ENCODE measurements around the gene KPNB1.

Gene KPNB1

DNA sequence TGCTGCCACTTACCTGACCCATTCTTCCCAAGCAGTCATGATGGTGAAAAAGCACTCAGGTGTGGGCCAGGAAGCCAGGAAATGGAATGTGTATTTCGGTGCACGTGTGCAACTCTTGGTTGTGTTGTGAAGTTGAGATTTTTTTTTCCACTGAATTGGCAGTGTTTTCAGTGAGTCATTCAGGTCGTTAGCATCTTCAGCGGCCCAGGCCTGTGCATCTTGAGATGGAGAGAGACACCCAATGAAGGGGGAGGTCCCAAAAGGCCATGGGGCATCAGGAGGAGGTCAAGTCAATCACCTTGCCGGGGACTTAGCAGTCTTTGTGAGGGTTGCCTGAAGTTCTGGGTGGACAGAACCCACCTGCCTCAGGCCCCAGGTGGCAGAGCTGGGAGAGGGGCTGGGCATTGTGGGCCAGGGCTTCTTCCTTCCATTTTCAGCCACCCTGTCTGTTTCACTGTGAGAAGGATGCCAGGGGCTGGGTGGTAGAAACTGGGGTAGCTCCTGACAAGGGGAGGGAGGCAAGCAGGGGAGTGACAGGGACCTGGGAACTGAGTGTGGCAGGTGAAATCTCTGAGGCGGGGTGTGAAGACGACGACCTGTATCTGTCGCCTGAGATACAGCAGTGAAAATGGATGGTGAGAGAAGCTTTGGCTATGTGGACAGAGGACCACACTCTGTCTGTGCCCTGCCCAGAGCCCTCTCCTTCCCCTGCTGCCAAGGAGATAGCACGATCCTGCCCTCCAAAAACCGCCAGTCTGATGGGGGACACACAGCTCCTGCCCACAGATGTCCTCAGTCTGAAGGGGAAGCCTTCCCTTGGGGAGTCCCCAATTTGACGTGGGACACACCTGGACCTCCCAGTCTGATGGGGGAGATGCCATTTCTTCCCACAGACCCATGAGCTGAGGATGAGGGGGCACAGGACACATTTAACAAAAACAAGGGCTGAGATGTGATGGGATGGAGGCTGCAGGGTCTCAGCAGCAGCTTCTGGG, 56.1 kb downstream of the KPNB1 start:
- H3K4me3 ChIP-seq (ENCODE audit: low read length) = no peak overlapping the region
- no peak for DNase-seq (ENCODE audit: low read depth, low spot score)

DNA sequence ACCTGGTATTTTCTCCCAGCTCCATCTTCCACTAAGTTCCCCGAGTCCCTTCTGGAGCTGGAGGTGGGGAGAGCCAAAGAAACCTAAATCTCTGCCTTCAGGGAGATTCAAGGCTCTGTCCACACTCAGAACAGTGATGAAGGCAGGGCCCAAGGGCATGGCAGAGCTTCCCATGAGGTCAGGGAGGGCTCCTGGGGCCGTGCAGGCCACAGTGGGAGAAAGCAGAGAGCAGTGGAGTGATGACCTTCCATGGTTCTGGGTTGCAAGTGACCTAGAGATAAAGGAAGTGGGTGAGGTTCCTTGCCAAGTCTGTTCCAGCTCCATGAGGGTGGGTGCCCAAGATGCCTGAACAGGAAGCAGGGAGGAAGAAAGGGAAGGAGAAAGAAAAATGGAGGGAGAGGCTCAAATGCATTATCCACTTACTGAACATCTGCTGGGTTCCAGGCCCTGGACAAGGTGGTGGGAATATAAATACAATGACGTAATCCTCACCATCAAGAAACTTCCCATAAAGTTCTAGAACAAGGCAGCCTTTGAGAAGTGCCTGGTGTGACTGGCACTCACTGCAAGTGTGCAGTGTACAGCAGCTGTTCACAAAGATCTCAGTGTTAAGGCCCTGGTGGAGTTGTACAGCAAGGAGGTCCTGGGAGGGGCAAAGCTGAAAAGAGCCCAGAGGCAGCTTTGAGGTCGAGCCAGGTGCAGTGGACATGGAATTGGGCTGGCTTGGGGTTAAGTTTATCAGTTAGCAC, 57.5 kb downstream of the KPNB1 start:
- no peak for DNase-seq (ENCODE audit: low read depth, low spot score)

DNA sequence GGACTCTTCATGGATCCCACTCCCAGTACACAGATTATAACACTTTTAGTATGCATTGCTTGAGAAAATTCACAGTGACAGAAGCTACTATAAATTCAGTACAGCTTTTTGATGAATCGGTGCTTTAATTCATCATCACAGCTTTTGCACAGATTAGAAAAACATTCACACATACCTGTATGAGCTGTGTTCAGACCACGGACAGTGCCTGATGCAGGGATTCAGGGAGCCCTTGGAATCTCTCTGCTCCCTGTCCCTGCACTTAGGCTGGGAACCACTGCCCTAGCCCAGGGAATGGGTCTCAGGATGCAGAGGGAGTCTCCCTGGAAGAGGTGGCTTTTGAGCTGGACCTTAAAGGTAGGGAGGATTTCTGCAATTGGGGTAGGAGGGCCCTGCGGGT, 58.2 kb downstream of the KPNB1 start:
- H3K4me3 ChIP-seq (ENCODE audit: low read length) = no peak overlapping the region
- DNase-seq (ENCODE audit: low read depth, low spot score) = no peak

More for the DNA sequence above, 57.5 kb downstream of the KPNB1 start:
- no peak overlapping the region for H3K4me3 ChIP-seq (ENCODE audit: low read length)

DNA sequence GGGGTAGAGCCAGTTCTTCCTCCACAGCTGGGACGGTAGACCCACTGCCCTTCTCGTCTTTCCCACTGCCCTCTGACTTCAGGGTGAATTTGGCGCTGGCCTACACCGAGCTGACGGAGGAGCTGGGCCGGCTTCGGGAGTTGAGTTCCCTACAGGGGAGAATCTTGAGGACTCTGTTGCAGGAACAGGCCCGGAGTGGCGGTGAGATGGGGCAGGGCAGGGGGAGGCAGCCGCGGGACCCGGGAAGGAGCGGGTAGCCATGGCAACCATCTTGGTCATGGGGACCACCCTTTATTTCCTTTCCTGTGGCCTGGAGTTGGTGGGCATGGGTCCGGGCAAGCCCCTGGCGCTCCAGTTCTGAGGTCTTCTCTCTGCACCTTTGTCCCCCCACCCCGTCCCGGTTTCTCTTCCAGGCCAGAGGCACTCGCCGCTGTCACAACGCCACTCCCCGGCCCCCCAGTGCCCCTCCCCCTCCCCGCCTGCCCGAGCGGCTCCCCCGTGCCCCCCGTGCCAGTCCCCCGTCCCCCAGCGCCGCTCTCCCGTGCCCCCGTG, 58.7 kb downstream of the KPNB1 start:
- no peak overlapping the region for H3K4me3 ChIP-seq (ENCODE audit: low read length)
- no peak for DNase-seq (ENCODE audit: low read depth, low spot score)

DNA sequence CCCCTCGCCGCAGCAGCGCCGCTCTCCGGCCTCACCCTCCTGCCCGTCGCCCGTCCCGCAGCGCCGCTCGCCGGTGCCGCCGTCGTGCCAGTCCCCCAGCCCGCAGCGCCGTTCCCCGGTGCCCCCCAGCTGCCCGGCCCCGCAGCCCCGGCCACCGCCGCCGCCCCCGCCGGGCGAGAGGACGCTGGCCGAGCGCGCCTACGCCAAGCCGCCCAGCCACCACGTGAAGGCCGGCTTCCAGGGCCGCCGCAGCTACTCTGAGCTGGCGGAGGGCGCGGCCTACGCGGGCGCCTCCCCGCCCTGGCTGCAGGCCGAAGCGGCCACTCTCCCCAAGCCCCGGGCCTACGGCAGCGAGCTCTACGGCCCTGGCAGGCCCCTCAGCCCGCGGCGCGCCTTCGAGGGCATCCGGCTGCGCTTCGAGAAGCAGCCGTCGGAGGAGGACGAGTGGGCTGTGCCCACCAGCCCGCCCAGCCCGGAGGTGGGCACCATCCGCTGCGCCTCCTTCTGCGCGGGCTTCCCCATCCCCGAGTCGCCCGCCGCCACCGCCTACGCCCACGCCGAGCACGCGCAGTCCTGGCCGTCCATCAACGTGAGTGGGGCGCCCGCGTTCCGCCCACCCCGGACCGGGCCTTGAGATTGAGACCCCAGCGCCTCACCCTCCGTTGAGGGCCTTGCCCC, 59.3 kb downstream of the KPNB1 start:
- H3K4me3 ChIP-seq (ENCODE audit: low read length) = no peak overlapping the region
- no peak for DNase-seq (ENCODE audit: low read depth, low spot score)

DNA sequence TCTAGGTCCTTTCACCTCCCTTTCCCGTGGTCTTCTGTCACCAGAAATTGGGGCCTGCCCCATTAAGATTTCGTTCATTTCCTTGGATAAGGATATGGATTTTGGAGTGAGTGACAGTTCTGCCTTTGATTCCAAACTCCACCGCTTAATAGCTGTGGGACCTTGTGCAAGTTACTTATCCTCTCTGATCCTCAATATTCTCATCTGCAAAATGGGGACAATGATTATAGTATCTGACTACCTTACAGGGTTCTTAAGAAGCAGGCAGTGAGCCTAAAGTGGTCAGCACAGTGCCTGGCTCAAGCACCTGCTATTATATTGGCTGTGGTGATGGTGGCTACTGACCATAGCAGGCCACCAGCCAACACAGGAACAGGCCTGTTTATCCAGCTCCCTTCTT, 59.9 kb downstream of the KPNB1 start:
- no peak overlapping the region for H3K4me3 ChIP-seq (ENCODE audit: low read length)
- DNase-seq (ENCODE audit: low read depth, low spot score) = no peak

DNA sequence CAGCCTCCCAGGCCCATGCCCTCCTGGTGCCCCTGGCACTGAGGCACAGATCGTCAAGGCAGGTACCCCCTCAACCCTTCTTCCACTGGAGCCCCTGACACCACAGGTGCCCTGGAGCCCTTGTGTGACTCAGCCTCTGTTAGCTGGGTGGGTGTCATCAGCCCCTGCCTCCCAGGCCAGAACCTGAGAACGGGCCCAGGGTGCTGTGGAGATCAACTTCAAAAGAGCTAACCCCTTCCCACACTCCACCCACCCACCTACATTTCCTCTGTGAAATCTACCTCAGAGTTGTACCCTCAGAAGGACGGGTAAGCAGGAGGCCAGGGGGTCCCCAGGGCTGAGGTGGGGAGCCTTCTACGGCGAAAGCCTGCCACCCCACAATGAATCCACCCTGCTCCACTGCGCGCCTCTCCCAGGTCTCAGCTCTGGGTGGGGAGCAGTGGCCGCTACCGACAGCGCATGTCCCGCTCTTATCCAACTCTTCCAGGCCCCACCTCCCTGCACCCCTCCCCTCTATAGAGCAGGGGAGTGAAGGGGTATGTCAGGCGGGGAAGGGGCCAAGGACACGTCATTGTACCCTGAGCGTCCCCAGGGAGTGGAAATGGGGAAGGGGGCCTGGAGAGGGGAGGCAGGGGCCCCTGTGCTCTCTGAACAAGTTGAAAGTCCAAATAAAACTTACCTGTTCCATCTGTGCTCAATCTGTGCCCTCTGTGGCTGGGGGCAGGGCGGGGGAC, 61.8 kb downstream of the KPNB1 start:
- H3K4me3 ChIP-seq (ENCODE audit: low read length) = no peak overlapping the region
- DNase-seq (ENCODE audit: low read depth, low spot score) = no peak

DNA sequence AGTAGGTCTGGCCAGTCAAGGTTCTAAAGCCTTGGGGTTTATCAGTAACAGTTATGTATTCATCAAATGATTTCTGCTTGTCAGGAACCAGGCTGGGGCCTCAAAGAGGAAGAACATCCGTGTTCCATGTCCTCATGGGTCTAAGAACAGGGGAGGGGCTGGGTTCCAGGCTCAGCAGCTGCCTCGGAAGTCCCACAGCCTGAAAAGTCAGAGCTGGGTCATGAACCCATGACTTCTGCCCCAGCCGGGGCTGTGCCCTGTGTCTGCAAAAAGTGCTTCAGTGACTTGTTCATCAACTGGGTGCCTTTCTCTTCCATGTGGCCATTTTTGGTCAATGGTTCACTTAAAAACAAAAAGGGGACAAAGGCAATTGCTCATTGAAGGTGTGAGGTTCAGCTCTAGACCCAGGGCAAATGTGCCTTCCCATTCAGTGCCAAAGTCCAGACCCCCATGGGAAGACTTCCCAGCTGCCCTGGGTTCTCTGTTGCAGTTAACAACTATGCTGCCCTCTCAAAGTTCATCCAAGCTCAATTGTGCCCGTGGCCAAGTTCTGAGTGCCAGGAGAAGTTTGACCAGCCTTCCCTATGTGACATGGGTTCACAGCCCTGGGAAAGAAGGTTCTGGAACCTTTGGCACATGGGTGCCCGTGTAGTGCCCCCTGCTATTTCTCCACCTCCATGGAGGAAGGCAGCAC, 62.8 kb downstream of the KPNB1 start:
- no peak overlapping the region for H3K4me3 ChIP-seq (ENCODE audit: low read length)
- DNase-seq (ENCODE audit: low read depth, low spot score) = no peak

DNA sequence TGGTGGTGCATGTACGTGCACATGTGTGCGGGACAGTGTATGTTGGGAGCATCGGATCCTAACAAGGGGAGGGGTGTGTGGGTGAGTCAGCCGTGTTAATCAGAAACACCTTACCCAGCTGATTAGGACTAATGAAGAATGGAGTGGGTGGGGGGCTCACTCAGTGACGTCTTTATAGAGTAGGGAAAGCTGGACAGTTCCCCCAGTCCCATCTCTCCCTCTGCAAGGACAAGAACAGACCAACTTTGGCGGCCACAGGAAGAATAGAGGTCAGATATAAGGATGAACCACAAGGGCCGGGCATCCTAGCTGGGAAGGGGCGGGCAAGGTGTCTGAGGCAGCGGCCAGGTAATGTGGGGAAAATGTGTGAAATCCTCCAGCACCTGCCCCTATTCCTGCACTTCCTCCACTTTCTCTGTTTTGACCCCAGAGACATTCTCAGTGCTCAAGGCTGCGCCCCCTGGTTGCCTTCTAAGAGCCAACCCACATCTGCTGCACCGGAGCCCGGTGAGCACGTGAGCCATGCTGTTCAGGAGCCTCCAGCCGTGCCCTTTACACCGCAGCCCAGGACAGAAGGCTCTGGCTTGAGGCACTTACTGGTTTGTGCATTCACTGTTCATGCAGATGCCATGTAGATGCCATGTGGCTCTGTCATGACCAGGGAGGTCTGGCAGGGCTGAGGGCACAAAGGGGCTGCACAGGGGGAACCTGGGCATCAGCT, 64.4 kb downstream of the KPNB1 start:
- no peak for DNase-seq (ENCODE audit: low read depth, low spot score)
- H3K4me3 ChIP-seq (ENCODE audit: low read length) = no peak overlapping the region

DNA sequence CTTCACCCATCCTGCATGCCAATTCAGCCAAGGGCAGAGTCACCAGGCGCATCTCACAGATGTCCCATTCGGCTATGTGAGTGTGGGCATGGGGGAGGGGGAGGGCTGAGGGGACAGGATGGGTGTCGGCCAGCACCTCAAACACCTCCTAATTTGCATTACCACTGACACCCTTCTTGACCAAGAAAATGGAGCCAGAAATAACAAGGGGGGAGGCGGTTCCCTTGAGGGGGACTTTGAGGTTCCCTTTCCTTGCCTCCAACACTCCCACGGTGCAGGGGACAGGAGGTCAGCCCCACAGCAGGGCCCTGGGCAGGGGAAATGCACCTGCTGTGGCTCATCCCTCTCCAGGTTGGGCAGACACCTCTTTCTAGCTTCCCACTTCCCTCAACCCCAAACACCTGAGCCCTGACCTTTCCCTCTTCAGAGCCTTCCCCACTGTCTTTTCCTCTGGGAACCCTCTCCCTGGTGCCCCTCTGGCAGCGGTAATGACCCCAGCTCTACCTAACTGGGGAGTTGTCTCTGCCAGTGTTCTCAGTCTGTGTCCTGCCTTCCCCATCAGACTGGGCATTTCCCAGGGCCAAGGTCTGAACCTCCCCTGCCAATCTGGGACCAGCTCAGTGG, 65.2 kb downstream of the KPNB1 start:
- no peak overlapping the region for H3K4me3 ChIP-seq (ENCODE audit: low read length)
- DNase-seq (ENCODE audit: low read depth, low spot score) = no peak

DNA sequence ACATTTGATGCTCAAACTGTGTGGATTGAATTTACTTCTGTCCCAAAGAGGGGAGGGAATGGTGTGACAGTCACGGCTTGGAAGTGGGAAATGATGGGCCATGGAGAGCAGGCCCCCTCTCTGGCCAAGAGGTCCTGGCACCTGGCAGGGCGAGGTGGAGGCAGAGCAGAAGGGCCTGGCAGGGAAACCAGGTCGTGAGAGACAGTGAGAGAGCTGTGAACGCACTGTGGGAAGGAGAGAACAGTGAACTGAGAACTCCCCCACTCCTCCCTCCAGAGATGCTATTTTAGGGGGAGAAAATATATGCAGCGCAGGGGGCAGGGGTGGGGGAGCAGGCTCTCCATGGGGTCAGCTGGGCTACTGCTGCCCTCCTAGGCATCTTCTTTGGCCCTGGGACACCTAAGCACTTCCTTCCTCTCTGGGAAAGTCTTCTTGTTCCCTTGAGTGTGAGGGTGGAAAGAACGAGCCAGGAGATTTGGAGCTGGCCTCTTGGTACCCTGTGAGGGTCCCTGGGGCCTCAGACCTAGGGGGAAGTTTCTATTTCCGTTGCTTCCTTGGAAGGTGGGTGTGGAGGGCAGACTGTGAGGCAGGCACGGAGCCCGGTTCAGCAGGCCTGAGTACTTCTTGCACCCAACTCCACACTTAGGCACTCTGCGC, 66.1 kb downstream of the KPNB1 start:
- H3K4me3 ChIP-seq (ENCODE audit: low read length) = no peak overlapping the region
- DNase-seq (ENCODE audit: low read depth, low spot score) = no peak

DNA sequence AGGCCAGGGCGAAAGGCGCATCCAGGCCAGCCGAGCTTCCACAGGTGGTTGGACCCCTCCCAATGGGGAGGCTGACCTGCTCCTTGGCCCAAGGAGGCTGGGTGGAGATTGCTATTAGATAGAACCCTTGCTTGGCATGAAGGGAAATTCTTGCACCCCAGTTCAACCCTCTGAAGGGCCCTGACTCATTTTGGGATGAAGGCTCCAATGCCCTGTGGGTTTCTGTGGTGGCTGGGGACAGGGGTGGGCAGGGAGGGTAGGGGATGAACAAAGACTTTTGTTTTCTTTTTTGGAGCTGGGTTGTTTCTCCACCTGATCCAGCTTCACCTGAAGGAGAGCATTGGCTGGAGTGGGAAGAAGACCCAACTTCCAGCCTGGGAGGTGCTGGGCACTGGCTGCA, 66.7 kb downstream of the KPNB1 start:
- no peak overlapping the region for H3K4me3 ChIP-seq (ENCODE audit: low read length)
- DNase-seq (ENCODE audit: low read depth, low spot score) = no peak

DNA sequence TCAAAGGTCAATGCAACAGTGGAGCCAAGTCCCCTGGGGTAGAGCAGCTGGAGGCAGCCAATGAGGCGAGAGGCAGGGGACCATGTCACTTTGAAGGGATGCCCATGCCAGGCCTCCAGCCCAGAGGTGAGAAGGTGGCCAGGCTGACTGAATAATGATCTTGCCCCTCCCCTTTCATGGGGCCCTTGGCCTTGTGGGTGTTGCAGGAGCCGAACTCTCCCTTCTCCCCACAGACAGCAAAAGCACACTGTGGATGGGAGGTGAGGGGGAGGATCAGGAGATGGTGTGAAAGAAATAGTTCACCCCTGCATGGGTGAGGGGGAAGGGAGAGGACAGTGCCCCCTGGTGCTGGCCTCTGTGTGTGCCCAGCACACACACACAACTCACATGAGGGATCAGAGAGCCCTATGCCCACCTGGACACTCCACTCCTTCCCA, 67.6 kb downstream of the KPNB1 start:
- no peak for DNase-seq (ENCODE audit: low read depth, low spot score)
- no peak overlapping the region for H3K4me3 ChIP-seq (ENCODE audit: low read length)

DNA sequence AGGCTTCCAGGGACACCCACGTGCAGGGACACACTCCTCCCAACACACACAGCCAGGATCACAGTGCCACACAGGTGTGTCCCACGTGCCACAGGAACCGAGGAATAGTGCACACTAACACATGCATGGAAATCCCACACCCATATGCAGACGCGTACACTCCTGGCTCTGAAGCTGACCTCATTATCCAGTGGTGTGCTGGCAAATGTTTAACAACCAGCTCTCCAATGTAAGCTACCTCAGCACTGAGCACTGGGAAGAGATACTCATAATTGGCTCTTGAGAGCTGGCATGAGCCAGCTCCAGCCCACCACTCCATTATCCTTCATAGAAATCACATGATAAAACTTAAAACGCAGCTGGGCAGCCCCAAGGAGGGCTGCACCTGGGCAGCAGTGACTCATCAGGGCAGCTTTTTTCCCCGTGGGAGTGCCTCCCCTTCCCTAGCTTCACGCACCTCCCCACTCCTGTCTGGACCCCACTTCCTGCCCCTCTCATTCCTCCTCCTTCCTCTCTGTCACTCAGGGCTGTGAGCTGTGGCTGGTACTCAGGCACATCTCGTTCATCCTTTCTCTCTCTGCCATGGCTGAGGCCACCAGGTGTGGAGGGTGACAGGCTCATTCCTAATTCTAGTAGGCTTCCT, 68.4 kb downstream of the KPNB1 start:
- H3K4me3 ChIP-seq (ENCODE audit: low read length) = no peak overlapping the region
- DNase-seq (ENCODE audit: low read depth, low spot score) = no peak

DNA sequence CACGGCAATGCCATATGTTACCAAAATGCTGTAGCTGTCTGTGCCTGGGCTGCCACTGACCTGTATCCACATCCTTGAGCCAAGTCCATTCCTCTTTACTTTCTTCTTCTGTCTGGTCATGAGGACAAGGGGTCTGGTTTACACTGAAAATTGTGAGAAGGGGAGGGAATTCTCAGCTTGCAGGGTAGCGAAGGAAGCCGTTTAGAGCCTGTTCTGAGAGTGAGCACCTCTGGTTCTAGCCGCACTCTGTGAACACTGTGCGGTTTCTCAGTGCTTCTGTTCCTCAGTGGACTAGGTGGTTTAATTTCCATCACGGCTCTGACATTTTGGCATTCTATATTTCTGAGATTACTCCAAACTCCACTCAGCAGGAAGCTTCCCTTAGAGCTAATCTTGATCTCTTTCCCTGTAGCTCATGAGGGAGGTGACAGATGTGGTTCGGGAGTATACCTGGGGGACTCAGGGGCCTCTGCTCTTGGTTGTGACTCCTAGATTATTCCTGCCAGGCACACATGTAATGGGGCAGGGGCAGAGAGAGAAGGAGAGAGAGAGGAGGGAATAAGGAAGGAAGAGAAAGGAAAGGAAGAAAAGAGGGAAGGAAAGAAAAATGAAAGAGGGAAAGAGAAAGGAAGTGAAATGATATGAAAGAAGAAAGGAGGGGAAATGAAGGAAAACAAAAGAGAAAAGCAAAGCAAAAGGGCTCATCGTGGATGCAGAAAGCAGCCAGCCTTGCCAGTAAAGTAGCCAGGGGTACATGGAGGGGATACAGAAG, 69.1 kb downstream of the KPNB1 start:
- no peak overlapping the region for H3K4me3 ChIP-seq (ENCODE audit: low read length)

More for the DNA sequence above, 69.1 kb downstream of the KPNB1 start:
- DNase-seq (ENCODE audit: low read depth, low spot score) = no peak

Measured in Jurkat, Clone E6-1 (cell line).